Measurements from ENCODE around the gene THEMIS.
"Not testable (repeated sequence)": the region's sequence is repeated elsewhere in the genome, so short reads cannot be mapped to it uniquely, and the experiment has no call there.

THEMIS gene

GRCh38 chr6:127811900-127812570 lies 88.8 kb downstream of the THEMIS start:
- in situ Hi-C loops (cut with HindIII; ENCODE audit: low sequenced_read_pairs): no loop called here

DNA sequence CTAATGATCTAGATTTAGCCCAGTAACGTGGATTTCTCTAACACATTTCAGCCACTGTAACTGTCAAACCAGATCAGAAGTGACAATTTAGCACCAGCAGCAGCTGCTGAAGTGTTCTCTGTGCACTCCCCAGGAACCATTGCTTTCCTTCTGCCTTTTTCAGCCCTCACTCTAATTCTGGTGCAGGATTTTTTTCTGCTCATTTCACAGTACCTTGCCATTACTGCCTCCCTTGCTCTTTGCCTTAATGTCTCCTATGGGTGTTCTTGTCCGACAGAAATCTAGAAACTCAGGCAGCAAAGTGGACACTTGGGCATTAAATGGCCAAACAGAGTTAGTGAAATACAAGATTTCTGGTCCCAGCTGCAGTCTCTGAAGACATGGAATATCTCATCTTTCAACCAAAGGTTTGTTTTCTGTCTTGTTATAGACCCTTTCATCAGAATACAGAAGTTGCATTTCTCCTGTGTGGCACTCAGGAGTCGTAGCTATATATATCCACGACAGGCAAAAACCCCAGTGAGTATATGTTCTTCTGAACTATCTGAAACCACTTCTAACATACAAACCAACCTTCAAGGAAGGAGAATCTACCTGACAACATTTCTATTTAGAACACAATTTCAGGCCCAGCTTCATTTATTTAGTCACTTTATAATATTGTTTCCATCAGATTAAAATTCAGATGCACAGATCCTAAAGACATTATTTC lies 92.9 kb downstream of the THEMIS start:
- in situ Hi-C loops (cut with HindIII; ENCODE audit: low sequenced_read_pairs): no loop called here

GRCh38 chr6:127796713-127797112 lies 104.1 kb downstream of the THEMIS start:
- in situ Hi-C loops (cut with HindIII; ENCODE audit: low sequenced_read_pairs): no loop called here

DNA sequence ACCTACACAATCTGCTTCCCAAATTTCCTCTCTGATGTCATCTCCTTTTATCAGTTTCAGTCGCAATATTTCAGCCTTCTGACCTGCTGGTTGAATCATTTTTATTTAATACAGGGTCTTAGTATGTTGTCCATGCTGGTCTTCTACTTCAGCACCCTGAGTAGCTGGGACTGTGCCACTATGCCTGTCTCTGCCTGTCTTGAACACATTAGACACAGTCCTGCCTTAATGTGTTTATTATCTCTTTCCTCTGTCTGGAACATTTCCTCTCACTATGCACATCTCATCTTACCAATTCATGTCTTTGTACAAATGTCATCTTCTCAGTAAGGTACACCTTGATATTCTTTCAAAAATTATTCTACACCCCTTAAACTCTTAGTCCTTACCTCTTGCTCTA lies 106.5 kb downstream of the THEMIS start:
- in situ Hi-C loops (cut with HindIII; ENCODE audit: low sequenced_read_pairs): no loop called here

GRCh38 chr6:127793396-127793795 lies 107.5 kb downstream of the THEMIS start:
- in situ Hi-C loops (cut with HindIII; ENCODE audit: low sequenced_read_pairs): no loop called here

- in situ Hi-C loops (cut with HindIII; ENCODE audit: low sequenced_read_pairs): no loop called here
Observed at GRCh38 chr6:127792616-127793015, 108.2 kb downstream of the THEMIS start.

DNA sequence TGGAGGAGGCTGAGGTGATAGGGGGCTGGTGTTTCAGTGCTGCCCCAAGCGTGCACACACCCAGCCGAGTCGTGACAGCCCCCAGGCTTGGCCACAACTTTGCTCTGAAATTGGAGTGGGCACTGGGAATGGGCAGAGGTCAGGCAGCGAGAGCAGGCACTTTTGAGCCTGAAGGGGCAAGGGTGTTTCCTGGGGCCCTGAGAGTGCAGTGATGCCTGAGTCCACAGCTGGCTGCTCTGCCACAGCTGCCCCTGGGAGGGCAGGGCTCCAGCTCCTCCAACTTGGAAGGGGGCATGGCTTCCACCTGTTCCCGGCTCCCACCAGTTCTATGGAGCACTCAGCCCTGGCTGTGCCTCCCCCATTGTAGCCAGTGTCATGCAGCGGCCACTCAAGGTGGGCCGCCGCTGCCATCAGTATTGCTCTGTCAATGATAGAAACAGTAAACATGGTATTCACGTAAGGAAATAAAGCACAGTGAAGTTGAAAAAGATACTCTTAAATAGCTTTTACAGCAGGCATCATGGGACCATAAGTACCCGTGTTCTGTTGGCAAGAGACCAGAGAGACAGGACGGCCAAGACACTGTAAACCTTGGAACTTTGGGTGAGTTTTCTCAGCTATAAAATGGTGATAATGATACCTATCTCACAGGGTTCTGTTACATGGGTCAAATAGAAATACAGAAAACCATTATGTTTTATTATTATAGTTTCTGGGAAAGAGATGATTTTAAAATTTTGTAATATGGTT lies 108.9 kb downstream of the THEMIS start:
- in situ Hi-C loops (cut with HindIII; ENCODE audit: low sequenced_read_pairs): no loop called here

DNA sequence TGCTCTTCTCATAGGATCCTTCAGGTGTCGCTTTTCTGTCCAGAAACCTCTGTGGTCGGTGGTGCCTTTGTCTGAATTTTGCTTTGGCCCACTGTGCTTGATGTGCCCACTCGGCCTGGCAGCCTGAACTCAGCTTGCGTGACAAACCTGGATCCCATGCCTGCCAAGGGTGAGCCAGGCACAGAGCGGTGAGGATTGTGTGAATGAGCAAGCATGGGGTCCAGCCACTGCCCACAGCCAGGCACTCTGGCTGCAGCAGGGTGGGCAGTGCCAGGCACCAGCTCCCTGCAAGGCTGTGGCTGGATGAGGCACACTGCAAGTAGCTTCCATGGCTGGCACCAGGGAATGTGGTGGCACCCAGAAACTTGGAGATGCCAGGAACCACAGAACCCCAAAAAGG lies 110.3 kb downstream of the THEMIS start:
- in situ Hi-C loops (cut with HindIII; ENCODE audit: low sequenced_read_pairs): no loop called here

- in situ Hi-C loops (cut with HindIII; ENCODE audit: low sequenced_read_pairs): no loop called here
Observed at GRCh38 chr6:127786109-127786508, 114.7 kb downstream of the THEMIS start.

DNA sequence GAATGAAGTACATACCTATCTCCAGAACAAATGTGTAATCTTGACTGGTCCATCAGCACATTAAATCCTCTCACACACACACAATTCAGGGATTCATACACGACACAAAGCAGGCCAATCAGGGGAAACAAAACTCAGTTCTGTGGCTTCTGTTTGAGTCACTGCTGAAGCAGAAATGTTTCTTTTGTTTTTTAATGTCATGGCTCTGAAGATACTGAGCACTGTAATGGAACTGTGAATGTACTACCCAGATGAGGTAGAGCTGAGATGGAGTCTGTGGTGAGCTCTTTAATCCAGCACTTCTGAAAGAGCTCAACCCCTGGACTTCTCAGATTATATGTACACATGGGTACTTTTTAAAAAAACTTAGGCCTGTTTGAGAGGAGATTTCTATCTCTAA lies 116.4 kb downstream of the THEMIS start:
- in situ Hi-C loops (cut with HindIII; ENCODE audit: low sequenced_read_pairs): no loop called here

GRCh38 chr6:127781636-127782272 lies 119.1 kb downstream of the THEMIS start:
- in situ Hi-C loops (cut with HindIII; ENCODE audit: low sequenced_read_pairs): not testable (repeated sequence)

DNA sequence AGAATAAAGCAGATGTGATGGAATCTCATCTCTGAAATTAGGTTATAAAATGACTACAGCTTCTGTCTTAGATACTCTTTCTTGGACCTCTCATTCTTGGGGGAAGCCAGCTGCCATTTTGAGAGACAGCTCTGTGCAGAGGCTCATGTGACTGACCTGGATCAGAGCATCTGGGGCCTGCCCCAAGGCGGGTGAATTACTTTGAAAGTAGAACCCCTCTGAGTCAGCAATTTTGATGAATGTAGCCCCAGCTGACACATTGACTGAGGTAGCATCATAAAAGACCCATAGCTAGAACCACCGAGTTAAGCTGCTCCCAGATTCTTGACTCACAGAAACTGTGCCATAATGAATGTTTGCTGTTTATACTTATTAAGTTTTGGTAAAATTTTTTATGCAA lies 124.5 kb downstream of the THEMIS start:
- in situ Hi-C loops (cut with HindIII; ENCODE audit: low sequenced_read_pairs): no loop called here

DNA sequence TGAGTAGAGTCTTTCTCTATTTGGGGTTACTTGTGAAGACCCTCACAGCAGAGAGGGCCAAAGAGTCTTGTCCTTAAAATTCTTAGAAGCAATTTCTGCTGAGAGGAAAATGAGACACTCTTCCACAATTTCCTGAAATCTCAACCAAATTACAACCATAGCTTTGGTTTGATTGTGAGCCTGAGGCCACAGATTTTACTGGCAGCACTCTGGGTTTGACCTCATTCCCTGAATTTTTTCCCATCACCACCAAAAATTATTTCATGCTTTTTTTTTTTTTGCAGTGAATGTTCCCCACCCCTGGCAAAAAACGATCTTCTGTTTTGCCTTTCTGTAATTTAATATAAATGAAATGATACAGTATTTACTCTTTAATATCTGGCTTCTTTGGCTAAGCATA lies 125.5 kb downstream of the THEMIS start:
- in situ Hi-C loops (cut with HindIII; ENCODE audit: low sequenced_read_pairs): no loop called here

GRCh38 chr6:127768745-127769144 lies 132.1 kb downstream of the THEMIS start:
- in situ Hi-C loops (cut with HindIII; ENCODE audit: low sequenced_read_pairs): loop anchor here (10.0 kb wide), 1 partner anchor 86 kb away; no protein-coding TSS in a partner anchor

GRCh38 chr6:127768223-127768622 lies 132.6 kb downstream of the THEMIS start:
- in situ Hi-C loops (cut with HindIII; ENCODE audit: low sequenced_read_pairs): loop anchor here (10.0 kb wide), 1 partner anchor 87 kb away; no protein-coding TSS in a partner anchor

- in situ Hi-C loops (cut with HindIII; ENCODE audit: low sequenced_read_pairs): loop anchor here (10.0 kb wide), 1 partner anchor 89 kb away; no protein-coding TSS in a partner anchor
Observed at GRCh38 chr6:127765949-127766348, 134.9 kb downstream of the THEMIS start.

DNA sequence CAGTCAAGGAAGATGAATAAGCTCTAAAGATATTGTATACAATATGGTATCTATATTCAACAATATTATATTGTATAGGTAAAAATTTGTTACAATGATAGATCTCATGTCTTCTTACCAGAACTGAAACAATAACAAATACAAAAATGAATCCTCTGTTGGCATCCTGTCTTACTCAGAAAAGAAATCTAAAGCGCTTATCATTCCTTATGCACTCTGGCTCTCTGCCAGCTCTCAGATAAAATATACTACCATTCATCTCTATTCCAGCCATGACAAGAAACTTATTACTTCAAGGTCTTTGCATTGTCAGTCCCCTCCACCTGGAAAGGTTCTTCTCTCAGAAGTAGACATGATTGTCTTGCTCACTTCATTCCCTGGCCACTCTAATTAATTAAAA lies 138.6 kb downstream of the THEMIS start:
- in situ Hi-C loops (cut with HindIII; ENCODE audit: low sequenced_read_pairs): loop anchor here (10.0 kb wide), 1 partner anchor 93 kb away; no protein-coding TSS in a partner anchor

GRCh38 chr6:127761084-127761483 lies 139.8 kb downstream of the THEMIS start:
- in situ Hi-C loops (cut with HindIII; ENCODE audit: low sequenced_read_pairs): loop anchor here (10.0 kb wide), 1 partner anchor 94 kb away; no protein-coding TSS in a partner anchor

DNA sequence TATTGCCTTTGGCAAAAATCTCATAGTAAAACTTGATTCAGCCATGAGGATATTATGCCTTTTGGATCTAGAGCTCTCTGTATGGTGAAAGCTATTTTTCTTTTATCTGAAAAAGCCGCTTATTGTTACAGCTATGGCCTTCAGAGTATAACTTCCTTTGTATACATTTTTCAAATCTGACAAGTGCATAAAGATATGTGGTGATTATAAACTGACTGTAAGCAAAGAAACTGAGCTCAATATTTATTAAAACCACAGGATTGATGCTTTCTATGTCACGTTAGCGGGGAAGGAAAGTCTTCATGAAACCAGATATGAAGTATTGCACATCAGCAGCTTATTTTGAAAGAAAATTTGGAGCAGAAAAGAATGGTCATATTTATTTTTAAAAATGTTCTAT lies 151.8 kb downstream of the THEMIS start:
- in situ Hi-C loops (cut with HindIII; ENCODE audit: low sequenced_read_pairs): no loop called here

- in situ Hi-C loops (cut with HindIII; ENCODE audit: low sequenced_read_pairs): no loop called here
Observed at GRCh38 chr6:127748290-127748689, 152.6 kb downstream of the THEMIS start.

DNA sequence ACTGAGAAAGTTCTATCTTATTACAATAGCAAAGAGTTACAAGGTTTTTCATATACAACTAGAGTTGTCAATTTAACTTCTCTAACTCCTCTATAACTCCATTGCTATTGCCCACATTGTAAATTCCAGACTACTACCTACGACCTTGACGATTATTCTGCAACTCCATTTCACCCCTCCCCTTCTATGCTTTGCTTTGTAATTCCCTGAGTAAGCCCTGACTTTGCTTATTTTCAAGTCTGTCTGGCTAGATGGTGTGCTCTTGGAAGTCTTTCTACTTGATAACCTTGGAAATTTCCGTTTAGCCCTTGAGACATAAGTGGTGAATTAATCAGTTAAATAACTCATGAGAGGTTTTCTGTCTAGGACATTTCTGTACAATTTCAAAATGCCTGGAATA lies 162.4 kb downstream of the THEMIS start:
- in situ Hi-C loops (cut with HindIII; ENCODE audit: low sequenced_read_pairs): no loop called here
